Measurements from ENCODE around the gene MAPK1.
"Not testable (repeated sequence)": the region's sequence is repeated elsewhere in the genome, so short reads cannot be mapped to it uniquely, and the experiment has no call there.

Gene MAPK1

GRCh38 chr22:21867528-21868266, at the start of gene MAPK1:
Gene MAPK1 (minus strand): TSS chr22:21867645. CDS start chr22:21867440, 205 bp downstream.
- DNase-seq (ENCODE audit: low spot score), result peak; percentile 99
- FAIRE-seq, result peak; percentile 99

DNA sequence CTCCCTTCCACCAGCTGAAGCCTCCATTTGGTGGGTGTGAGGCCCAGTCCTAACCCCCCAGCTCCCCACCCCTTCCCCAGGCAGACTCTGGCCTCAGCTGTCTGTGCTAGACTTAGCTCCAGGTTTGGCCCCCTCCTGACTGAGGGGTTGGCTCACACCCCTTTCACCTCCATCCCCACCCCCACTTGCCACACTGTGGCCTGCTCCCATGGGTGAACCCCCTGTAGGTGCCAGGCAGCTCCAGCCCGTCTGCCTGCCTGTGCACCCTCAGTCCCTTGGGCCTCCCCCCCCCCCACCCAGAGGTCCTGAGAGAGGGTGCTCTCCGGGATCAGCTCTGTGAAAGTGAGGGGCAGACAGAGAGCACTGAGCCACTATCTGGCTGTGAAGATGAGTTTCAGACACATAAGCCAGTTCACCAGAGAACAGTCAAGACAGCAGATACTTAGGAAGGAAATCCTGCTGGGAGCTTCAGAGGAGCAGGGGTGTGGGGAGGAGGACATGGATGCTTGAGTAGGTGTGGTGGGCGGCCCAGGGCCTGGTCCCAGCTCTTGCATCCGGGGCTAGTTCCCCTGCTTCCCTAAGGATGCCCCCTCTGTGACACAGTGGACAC, 49.0 kb upstream of the MAPK1 start:
- DNase-seq (ENCODE audit: low spot score), result no peak
- FAIRE-seq, result no peak

DNA sequence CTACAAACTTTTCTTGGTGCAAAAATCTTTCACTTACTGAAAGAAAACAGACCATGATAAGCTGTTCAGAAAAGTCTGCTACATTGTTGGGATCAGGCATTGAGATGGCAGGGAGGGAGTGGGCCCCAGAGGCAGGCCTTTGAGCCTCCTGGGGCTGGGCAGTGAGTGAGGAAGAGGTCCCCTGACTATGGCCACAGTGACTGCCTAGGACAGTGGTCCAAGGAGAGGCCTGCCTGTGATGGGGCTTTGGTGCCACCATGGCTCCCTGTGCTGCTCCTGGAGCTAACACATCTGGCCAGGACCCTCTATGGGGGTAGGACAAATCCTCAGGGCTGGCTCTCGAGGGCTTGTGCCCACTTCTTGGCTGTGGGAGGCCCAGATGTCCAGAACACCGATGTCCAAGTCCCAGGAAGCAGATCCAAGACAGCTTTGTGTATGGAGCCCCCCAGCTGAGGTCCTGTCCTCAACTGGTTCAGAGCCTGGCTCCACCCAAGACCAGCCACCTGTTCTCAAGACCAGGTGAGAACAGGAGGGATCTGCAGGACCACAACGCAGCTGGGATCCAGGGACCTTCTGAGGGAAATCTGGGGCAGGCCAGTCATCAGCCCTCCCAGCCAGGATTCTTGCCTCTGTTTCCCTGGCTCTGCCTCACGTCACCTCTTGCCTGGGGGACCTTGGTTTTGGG, 48.3 kb upstream of the MAPK1 start:
- DNase-seq (ENCODE audit: low spot score), result no peak
- FAIRE-seq, result no peak

DNA sequence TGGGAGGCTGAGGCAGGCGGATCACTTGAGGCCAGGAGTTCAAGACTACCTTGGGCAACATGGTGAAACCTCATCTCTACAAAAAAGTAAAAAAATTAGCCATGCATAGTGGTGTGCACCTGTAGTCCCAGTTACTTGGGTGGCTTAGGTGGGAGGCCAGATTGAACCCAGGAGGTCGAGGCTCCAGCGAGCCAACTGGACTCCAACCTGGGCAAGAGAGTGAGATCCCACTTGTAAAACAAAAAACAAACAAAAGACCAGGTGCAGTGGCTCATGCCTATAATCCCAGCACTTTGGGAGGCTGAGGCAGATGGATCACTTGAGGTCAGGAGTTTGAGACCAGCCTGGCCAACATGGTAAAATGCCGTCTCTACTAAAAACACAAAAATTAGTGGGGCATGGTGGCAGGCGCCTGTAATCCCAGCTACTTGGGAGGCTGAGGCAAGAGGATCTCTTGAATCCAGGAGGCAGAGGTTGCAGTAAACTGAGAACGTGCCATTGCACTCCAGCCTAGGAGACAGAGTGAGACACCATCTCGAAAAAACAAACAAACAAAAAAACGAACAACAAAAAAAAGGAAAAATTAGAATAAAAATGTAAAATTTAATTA, 46.7 kb upstream of the MAPK1 start:
- DNase-seq (ENCODE audit: low spot score), result not testable (repeated sequence)

DNA sequence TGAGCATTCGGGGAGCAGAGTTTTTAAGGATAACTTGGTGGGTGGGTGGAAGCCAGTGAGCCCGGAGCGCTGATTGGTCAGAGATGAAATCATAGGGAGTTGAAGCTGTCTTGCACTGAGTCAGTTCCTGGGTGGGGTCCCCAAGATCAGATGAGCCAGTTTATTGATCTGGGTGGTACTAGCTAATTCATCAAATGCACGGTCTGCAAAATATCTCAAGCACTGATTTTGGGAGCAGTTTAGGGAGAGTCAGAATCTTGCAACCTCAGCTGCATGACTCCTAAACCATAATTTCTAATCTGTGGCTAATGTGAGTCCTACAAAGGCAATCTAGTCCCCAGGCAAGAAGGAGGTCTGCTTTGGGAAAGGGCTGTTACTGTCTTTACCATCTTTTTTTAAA, 42.9 kb upstream of the MAPK1 start:
- DNase-seq (ENCODE audit: low spot score), result not testable (repeated sequence)
- FAIRE-seq, result peak; percentile 37

More for the DNA sequence above, 46.7 kb upstream of the MAPK1 start:
- FAIRE-seq, result not testable (repeated sequence)

GRCh38 chr22:21909871-21910270, 42.4 kb upstream of the MAPK1 start:
- DNase-seq (ENCODE audit: low spot score) (no peak), FAIRE-seq (peak; percentile 53)

DNA sequence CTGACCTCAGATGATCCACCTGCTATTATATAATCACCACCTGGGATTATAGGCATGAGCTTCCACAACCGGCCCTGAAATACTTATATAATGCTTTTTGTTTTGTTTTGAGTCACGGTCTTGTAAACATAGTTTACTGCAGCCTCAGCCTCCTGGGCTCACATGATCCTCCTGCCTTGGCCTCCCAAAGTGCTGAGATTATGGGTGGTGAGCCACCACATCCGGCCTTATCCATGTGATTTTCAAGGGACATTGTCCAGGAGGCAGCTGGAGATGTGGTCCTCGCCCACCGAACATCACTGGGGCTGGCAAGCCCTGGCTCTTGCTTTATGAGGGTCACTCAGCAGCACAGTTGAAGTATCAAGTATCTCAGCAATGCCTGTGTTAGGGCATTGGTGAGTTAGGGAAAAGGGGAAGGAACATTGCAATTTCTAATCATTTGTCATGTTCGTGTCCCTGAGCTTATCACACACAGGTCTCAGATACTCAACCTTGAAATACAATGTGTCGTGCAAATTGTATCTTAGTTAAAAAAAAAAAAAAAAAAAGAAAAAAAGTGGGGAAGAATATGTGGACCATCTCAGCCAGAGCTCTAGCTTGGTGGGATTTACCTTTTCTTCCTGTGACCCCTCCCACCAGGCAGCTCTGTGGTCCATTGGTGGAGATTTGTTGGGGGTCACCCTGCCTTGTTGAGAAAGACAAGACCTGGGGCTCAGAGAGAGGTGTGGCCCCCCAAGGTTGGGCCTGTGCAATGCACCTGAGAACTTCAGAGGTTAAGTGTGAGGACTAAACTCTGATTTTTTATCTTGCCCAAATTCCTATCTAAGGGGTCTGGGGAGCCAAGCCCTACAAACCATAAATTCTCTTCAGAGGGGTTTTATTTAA, 40.4 kb upstream of the MAPK1 start:
- FAIRE-seq (peak; percentile 83), DNase-seq (ENCODE audit: low spot score) (no peak)

- DNase-seq (ENCODE audit: low spot score), result not testable (repeated sequence)
- peak; percentile 83 for FAIRE-seq
Measured at GRCh38 chr22:21905234-21905633, 37.8 kb upstream of the MAPK1 start.

GRCh38 chr22:21904250-21904789, 36.9 kb upstream of the MAPK1 start:
- FAIRE-seq (peak; percentile 48), DNase-seq (ENCODE audit: low spot score) (no peak)

- FAIRE-seq (no peak), DNase-seq (ENCODE audit: low spot score) (peak; percentile 3)
Measured at GRCh38 chr22:21903283-21903682, 35.8 kb upstream of the MAPK1 start.

DNA sequence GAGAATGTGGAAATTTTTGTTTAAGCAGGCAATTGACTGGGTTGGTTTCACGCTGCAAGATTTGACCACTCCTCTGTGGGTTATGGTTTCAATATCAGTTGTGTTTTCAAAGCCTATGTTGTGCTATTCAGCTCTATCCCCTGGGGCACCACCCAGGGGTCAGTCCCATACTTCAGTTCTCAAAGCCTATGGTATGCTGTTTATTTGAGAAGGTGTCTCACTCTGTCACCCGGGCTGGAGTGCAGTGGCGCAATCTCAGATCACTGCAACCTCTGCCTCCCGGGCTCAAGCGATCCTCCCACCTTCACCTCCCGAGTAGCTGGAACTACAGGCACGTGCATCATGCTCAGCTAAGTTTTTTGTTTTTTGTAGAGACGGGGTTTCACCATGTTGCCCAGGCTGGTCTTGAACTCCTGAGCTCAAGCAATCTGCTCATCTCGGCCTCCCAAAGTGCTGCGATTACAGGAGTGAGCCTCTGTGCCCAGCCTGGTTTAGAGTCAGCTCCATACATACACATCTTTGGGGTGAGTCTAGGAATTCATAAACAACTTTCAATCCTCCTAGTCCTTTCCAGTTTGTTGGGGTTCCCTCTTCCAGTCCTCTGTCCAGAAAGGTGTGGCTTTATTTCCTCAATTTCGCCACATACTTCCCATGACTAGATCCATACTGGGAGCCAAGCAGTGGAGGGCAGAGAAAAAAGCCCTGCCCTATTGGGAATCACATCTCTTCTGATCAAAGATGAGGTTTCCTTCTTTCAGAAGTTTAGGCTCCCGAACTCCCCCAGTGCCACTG, 35.0 kb upstream of the MAPK1 start:
- FAIRE-seq (no peak), DNase-seq (ENCODE audit: low spot score) (no peak)

- no peak for FAIRE-seq
- no peak for DNase-seq (ENCODE audit: low spot score)
Measured at GRCh38 chr22:21898354-21898896, 31.0 kb upstream of the MAPK1 start.

DNA sequence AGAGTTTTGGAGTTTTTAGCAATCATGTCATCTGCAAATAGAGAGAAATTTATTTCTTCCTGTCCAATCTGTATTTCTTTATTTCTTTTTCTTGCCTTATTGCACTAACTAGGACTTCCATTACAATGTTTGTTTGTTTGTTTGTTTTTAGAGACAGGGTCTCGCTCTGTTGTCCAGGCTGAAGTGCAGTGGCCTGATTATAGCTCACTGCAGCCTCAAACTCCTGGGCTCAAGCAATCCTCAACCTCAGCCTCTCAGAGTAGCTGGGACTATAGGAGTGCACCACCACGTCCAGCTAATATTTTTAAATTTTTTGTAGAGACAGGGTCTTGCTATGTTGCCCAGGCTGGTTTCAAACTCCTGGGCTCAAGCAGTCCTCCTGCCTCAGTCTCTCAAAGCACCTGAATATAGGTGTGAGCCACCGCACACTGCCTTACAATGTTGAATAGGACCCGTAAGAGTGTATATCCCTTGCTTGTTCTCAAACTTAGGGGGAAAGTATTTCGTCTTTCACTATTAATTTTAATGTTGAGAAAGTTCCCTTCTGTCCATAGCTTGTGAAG, 29.6 kb upstream of the MAPK1 start:
- no peak for DNase-seq (ENCODE audit: low spot score)
- FAIRE-seq, result no peak

DNA sequence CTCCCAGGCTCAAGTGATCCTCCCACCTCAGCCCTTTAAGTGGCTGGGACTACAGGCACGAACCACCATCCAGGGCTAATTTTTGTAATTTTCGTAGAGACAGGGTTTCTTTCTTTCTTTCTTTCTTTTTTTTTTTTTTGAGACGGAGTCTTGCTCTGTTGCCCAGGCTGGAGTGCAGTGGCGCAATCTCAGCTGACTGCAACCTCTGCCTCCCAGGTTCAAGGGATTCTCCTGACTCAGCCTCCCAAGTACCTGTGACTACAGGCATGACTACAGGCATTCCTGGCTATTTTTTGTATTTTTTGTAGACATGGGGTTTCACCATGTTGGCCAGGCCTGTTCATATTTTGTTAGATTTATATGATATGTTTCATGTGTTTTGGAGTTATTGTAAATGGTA, 28.8 kb upstream of the MAPK1 start:
- DNase-seq (ENCODE audit: low spot score); FAIRE-seq: not testable (repeated sequence)

DNA sequence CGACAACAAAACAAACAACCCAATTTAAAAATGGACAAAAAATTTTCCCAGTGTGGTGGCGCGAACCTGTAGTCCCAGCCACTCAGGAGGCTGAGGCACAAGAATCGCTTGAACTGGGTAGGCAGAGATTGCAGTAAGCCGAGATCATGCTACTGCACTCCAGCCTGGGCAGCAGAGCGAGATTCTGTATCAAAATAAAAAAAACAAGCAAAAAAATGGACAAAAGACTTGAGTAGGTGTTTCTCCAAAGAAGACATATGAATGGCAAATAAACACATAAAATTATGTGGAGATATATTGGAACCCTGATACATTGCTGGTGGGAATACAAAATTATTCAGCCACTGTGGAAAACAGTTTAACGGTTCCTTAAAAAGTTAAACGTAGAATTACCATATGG, 27.4 kb upstream of the MAPK1 start:
- DNase-seq (ENCODE audit: low spot score) (no peak), FAIRE-seq (no peak)

DNA sequence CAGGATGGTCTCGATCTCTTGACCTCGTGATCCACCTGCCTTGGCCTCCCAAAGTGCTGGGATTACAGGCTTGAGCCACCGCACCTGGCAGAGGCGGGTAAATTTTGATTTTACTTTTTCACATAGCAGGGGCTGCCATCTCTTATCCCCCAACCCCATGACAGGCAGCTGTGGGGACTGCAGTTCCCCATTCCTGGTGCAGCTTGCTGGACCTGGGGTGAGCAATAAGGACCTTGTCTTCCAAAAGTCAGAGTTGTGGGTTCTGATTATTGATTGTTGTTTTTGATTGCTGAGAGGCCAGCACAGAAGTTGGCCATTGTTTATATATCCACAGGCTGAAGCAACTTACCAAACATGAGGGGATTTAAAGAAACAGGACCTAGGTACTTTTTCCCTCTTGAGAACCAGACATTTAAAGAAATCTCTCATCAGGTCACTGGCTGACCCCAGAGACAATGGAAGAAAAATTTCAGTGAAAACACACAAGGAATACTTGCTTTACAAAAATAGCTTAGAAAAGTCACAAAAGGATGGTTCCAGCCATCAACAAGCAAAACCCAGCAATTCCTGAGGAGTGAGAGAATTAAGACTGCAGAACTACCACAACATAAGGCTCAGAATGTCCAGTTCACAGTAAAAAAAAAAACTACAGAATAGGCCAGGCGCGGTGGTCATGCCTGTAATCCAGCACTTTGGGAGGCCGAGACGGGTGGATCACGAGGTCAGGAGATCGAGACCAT, 22.0 kb upstream of the MAPK1 start:
- DNase-seq (ENCODE audit: low spot score), result no peak

GRCh38 chr22:21887841-21888240, 20.4 kb upstream of the MAPK1 start:
- no peak for FAIRE-seq
- no peak for DNase-seq (ENCODE audit: low spot score)

More for the DNA sequence above, 22.0 kb upstream of the MAPK1 start:
- no peak for FAIRE-seq

DNA sequence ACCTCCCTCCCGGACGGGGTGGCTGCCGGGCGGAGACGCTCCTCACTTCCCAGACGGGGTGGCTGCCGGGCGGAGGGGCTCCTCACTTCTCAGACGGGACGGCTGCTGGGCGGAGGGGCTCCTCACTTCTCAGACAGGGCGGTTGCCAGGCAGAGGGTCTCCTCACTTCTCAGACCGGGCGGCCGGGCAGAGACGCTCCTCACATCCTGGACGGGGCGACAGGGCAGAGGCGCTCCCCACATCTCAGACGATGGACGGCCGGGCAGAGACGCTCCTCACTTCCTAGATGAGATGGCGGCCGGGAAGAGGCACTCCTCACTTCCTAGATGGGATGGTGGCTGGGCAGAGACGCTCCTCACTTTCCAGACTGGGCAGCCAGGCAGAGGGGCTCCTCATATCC, 16.5 kb upstream of the MAPK1 start:
- FAIRE-seq; DNase-seq (ENCODE audit: low spot score): not testable (repeated sequence)

Measured in urothelium cell line (cell line).